ENCODE results near the gene APOB. TPM values are rescaled to one million over a fixed set of nuclear protein-coding genes. Genes with fewer than 3 reads are reported as not detected.
A peak's percentile ranks its signal among the peaks of the same experiment; 100 is the strongest.

Gene APOB
- polyA plus RNA-seq, 1 experiment, result under 0.01 TPM

- H3K9me3 ChIP-seq (ENCODE audit: control insufficient read depth, insufficient read depth, low read length), result peaks cover 3% of the 10 kb centered on the region; the same call in 1 of the 2 replicates
- no peak overlapping the region for H3K4me3 ChIP-seq (ENCODE audit: low read depth, low read length)
- ChIA-PET CTCF (interaction anchor here (0.9 kb wide), 1 partner anchor 70 kb away, joined by 3 read pairs; no protein-coding TSS in a partner anchor), POLR2A (no interaction called here)
- DNase-seq (ENCODE audit: low read depth, low spot score), result no peak
- no peak overlapping the region for H3K27ac ChIP-seq (ENCODE audit: low read depth, low read length)
- H3K27me3 ChIP-seq (ENCODE audit: control insufficient read depth, insufficient read depth, low read length), result peaks cover 9% of the 10 kb centered on the region
- TF ChIP-seq CTCF (IDR thresholded peaks at IDR 0.05; ENCODE audit: low read depth, low read length), result no peak
Measured at GRCh38 chr2:21047141-21048009, 3.5 kb upstream of the APOB start.

GRCh38 chr2:21046506-21046905, 2.6 kb upstream of the APOB start:
- ChIA-PET CTCF (interaction anchor here (0.8 to 1.0 kb wide), 2 partner anchors 8 to 19 kb away, joined by 3 to 7 read pairs; no protein-coding TSS in a partner anchor), POLR2A (no interaction called here)
- H3K9me3 ChIP-seq (ENCODE audit: control insufficient read depth, insufficient read depth, low read length), result peaks cover 3% of the 10 kb centered on the region; the same call in 1 of the 2 replicates
- no peak for TF ChIP-seq CTCF (IDR thresholded peaks at IDR 0.05; ENCODE audit: low read depth, low read length)
- DNase-seq (ENCODE audit: low read depth, low spot score), result no peak
- H3K4me3 ChIP-seq (ENCODE audit: low read depth, low read length), result no peak overlapping the region
- peaks cover 9% of the 10 kb centered on the region for H3K27me3 ChIP-seq (ENCODE audit: control insufficient read depth, insufficient read depth, low read length)
- no peak overlapping the region for H3K27ac ChIP-seq (ENCODE audit: low read depth, low read length)

GRCh38 chr2:21044694-21045371, 960 bp upstream of the APOB start:
- no peak overlapping the region for H3K4me3 ChIP-seq (ENCODE audit: low read depth, low read length)
- ChIA-PET POLR2A (no interaction called here), CTCF (interaction anchor here (1.0 kb wide), 1 partner anchor 73 kb away, joined by 3 read pairs; no protein-coding TSS in a partner anchor)
- DNase-seq (ENCODE audit: low read depth, low spot score), result no peak
- no peak overlapping the region for H3K27ac ChIP-seq (ENCODE audit: low read depth, low read length)
- TF ChIP-seq CTCF (IDR thresholded peaks at IDR 0.05; ENCODE audit: low read depth, low read length), result no peak
- H3K27me3 ChIP-seq (ENCODE audit: control insufficient read depth, insufficient read depth, low read length), result peaks cover 9% of the 10 kb centered on the region
- H3K9me3 ChIP-seq (ENCODE audit: control insufficient read depth, insufficient read depth, low read length), result peaks cover 3% of the 10 kb centered on the region; the same call in 1 of the 2 replicates

- CTCF ChIA-PET, result interaction anchor here (0.8 to 2.5 kb wide), 8 partner anchors 10 to 381 kb away, joined by 3 to 10 read pairs (median 3); no protein-coding TSS in a partner anchor
- peaks cover 3% of the 10 kb centered on the region; the same call in 1 of the 2 replicates for H3K9me3 ChIP-seq (ENCODE audit: control insufficient read depth, insufficient read depth, low read length)
- peak; percentile 98 for TF ChIP-seq CTCF (IDR thresholded peaks at IDR 0.05; ENCODE audit: low read depth, low read length)
- no peak overlapping the region for H3K4me3 ChIP-seq (ENCODE audit: low read depth, low read length)
- peaks cover 9% of the 10 kb centered on the region for H3K27me3 ChIP-seq (ENCODE audit: control insufficient read depth, insufficient read depth, low read length)
- no peak overlapping the region for H3K27ac ChIP-seq (ENCODE audit: low read depth, low read length)
- peak; percentile 6 for DNase-seq (ENCODE audit: low read depth, low spot score)
- POLR2A ChIA-PET, result no interaction called here
Measured at GRCh38 chr2:21042958-21043743, 722 bp downstream of the APOB start.

Data from AG04450 (cell line).